GM21619 (cell line): ENCODE measurements around the gene PCDHB9.
"Not testable (repeated sequence)": the region's sequence is repeated elsewhere in the genome, so short reads cannot be mapped to it uniquely, and the experiment has no call there.

ENCODE experiments used
- ATAC-seq: cut with Tn5 transposase; IDR thresholded peaks from one replicate; pipeline ENCODE4 v1.9.1; 2021; ENCODE audit not compliant: unreplicated experiment

PCDHB9 gene

DNA sequence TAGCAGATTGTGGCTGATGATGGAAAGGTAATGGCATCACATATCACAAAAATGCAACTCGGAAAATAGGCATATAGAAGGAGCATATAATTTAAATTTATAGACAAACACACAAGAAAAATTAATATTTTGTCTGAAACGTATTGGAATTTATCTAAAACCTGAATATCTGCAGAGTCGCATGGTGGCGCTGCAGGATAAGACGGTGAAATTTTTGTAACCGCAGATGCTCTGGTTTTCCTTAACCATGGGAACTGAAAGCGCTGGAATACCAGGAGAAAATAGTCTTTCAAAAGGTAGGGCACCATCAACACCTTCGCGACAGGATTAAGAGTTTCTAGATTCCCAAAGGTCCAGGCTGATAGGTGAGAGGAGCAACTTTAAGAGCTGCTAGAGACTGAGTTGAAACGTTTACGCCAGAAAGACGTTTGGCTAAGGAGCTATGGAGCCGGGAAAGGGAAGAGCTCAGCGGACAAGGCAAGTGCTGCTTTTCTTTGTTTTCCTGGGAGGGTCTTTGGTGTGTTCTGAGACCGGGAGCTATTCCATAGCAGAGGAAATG lies 47.2 kb downstream of the PCDHB9 start:
- ATAC-seq, result no peak

DNA sequence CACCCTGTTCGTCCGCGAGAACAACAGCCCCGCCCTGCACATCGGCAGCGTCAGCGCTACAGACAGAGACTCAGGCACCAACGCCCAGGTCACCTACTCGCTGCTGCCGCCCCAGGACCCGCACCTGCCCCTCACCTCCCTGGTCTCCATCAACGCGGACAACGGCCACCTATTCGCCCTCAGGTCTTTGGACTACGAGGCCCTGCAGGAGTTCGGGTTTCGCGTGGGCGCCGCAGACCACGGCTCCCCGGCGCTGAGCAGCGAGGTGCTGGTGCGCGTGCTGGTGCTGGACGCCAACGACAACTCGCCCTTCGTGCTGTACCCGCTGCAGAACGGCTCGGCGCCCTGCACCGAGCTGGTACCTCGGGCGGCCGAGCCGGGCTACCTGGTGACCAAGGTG lies 49.0 kb downstream of the PCDHB9 start:
- not testable (repeated sequence) for ATAC-seq

DNA sequence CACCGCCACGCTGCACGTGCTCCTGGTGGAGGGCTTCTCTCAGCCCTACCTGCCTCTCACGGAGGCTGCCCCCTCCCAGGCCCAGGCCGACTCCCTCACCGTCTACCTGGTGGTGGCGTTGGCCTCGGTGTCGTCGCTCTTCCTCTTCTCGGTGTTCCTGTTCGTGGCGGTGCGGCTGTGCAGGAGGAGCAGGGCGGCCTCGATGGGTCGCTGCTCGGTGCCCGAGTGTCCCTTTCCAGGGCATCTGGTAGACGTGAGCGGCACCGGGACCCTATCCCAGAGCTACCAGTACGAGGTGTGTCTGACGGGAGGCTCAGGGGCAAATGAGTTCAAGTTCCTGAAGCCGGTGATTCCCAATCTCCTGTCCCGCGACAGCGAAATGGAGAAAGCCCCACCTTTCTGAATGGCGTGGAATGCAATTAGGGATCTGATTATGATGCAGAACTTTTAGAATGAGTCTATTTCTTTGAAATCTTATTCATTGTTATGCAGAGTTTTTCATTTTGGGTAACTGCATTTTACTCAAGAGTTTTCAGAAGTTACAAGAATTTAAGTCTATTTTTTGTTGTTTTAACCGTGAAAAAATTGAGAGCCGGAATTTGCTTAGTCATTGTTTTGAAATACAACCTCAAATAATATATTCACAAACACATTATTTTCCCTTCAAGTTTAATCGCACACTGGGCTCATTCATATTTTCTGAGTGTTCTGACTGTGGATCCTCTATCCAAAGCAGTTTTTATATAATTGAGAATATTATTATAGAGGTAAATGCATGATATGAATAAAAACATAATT lies 49.8 kb downstream of the PCDHB9 start:
- no peak for ATAC-seq
